ENCODE results near the gene ANKRD34B.

Gene ANKRD34B

GRCh38 chr5:80573062-80573461 lies 3.0 kb upstream of the ANKRD34B start:
- TF ChIP-seq CTCF (conservative IDR thresholded peaks at IDR 0.05; ENCODE audit: low read length): no peak
- H3K4me3 ChIP-seq (ENCODE audit: low read length): no peak overlapping the region
- DNase-seq (ENCODE audit: low read depth): no peak

- no peak overlapping the region for H3K4me3 ChIP-seq (ENCODE audit: low read length)
- DNase-seq (ENCODE audit: low read depth): no peak
- no peak for TF ChIP-seq CTCF (conservative IDR thresholded peaks at IDR 0.05; ENCODE audit: low read length)
Observed at GRCh38 chr5:80569086-80569960, 757 bp downstream of the ANKRD34B start.

GRCh38 chr5:80568251-80568650 lies 1.8 kb downstream of the ANKRD34B start:
- TF ChIP-seq CTCF (conservative IDR thresholded peaks at IDR 0.05; ENCODE audit: low read length): no peak
- no peak overlapping the region for H3K4me3 ChIP-seq (ENCODE audit: low read length)
- no peak for DNase-seq (ENCODE audit: low read depth)

- DNase-seq (ENCODE audit: low read depth): no peak
- no peak for TF ChIP-seq CTCF (conservative IDR thresholded peaks at IDR 0.05; ENCODE audit: low read length)
- H3K4me3 ChIP-seq (ENCODE audit: low read length): no peak overlapping the region
Observed at GRCh38 chr5:80566711-80567259, 3.3 kb downstream of the ANKRD34B start.

- DNase-seq (ENCODE audit: low read depth): no peak
- no peak overlapping the region for H3K4me3 ChIP-seq (ENCODE audit: low read length)
- TF ChIP-seq CTCF (conservative IDR thresholded peaks at IDR 0.05; ENCODE audit: low read length): no peak
Observed at GRCh38 chr5:80565330-80565729, 4.8 kb downstream of the ANKRD34B start.

GRCh38 chr5:80559244-80559643 lies 10.8 kb downstream of the ANKRD34B start:
- H3K4me3 ChIP-seq (ENCODE audit: low read length): no peak overlapping the region
- no peak for TF ChIP-seq CTCF (conservative IDR thresholded peaks at IDR 0.05; ENCODE audit: low read length)

GRCh38 chr5:80555099-80555498 lies 15.0 kb downstream of the ANKRD34B start:
- DNase-seq (ENCODE audit: low read depth): no peak
- H3K4me3 ChIP-seq (ENCODE audit: low read length): no peak overlapping the region
- no peak for TF ChIP-seq CTCF (conservative IDR thresholded peaks at IDR 0.05; ENCODE audit: low read length)

More at GRCh38 chr5:80559244-80559643, 10.8 kb downstream of the ANKRD34B start:
- DNase-seq (ENCODE audit: low read depth): no peak

Measured in AG10803 (cell line).